K562 (cell line): Measurements from ENCODE around the gene DGCR2. TPM values are rescaled to one million over a fixed set of nuclear protein-coding genes. Genes with fewer than 3 reads are reported as not detected.

ENCODE experiments used
- ATAC-seq: fragments of 200-7000 bp; cut with Tn5 transposase; 3 replicates; pipeline ENCODE4 v1.9.1; 2020; ENCODE audit warnings: moderate library complexity
- BruUV-seq: library from RNA; stranded (reverse); fragments of 400-500 nt; replicated peaks from 2 replicates; lab custom pipeline; 2021; lab: Mats Ljungman, UMichigan
- CTCF ChIA-PET: fragments of 300-600 bp; formaldehyde crosslinking; extraction: SDS; loops from one replicate; lab custom pipeline; 2021; ENCODE audit warnings: low intra/inter-chr PET ratio; lab: Yijun Ruan, JAX
- POLR2A ChIA-PET: fragments of 300-600, 350-650 bp; sonication (Branson Sonifier 250); formaldehyde crosslinking; extraction: SDS; loops from one replicate; lab custom pipeline; 2021; ENCODE audit warnings: antibody characterized with exemption, inconsistent platforms; lab: Yijun Ruan, JAX
- DNase-seq, 4 experiments: peaks; one replicate each; pipeline versions ENCODE4 v3.0.0 to v3.0.0-alpha.2; 2011 to 2018; ENCODE audit warnings: low spot score in 3 of 4, mixed read lengths in 3 of 4; ENCODE audit errors: extremely low read depth in 1 of 4
- FAIRE-seq: peaks from 2 replicates; lab custom pipeline; 2011; peaks lifted over from hg19 to GRCh38; lab: Jason Lieb, UNC
- H2AFZ ChIP-seq: 2 replicates; pipeline ENCODE4 v1.6.0; 2011; ENCODE audit warnings: low read depth, low read length, control low read depth, inconsistent platforms
- H3K27ac ChIP-seq: fragments of 200-600 bp; 3 replicates; pipeline ENCODE4 v1.8.0; 2011; ENCODE audit warnings: low read depth, mild to moderate bottlenecking, control low read depth, inconsistent platforms, low read length, moderate library complexity, mixed read lengths; ENCODE audit errors: extremely low read depth
- H3K27me3 ChIP-seq, 2 experiments: fragments of 300-600 bp in 1 of 2; 2 replicates in 1 of 2; 3 replicates in 1 of 2; pipeline versions ENCODE4 v1.6.0 to v1.8.0; 2011; ENCODE audit warnings: inconsistent platforms in 2 of 2, low read length in 2 of 2, mild to moderate bottlenecking in 1 of 2, mixed read lengths in 1 of 2, moderate library complexity in 1 of 2; ENCODE audit not compliant: control insufficient read depth in 2 of 2, insufficient read depth in 2 of 2
- H3K36me3 ChIP-seq: fragments of 300-600 bp; 3 replicates; pipeline ENCODE4 v1.8.0; 2011; ENCODE audit warnings: mild to moderate bottlenecking, low read length, inconsistent platforms; ENCODE audit not compliant: control insufficient read depth, insufficient read depth
- H3K4me1 ChIP-seq, 2 experiments: fragments of 200-600 bp in 1 of 2; replicated peaks in 1 of 2; 2 replicates in 1 of 2; 3 replicates in 1 of 2; pipeline versions ENCODE4 v1.5.1 to v1.8.0; 2011; ENCODE audit warnings: inconsistent platforms in 2 of 2, low read length in 2 of 2, mild to moderate bottlenecking in 1 of 2, mixed read lengths in 1 of 2, moderate library complexity in 1 of 2; ENCODE audit not compliant: control insufficient read depth in 2 of 2, insufficient read depth in 2 of 2
- H3K4me2 ChIP-seq: 2 replicates; pipeline ENCODE4 v1.6.1; 2011; ENCODE audit warnings: low read length, control low read depth, inconsistent platforms, mixed read lengths; ENCODE audit not compliant: insufficient read depth
- H3K4me3 ChIP-seq: fragments of 200-600 bp; sonication (generic), shearing (Covaris generic); 2 replicates; pipeline ENCODE4 v1.5.1; 2016; ENCODE audit warnings: control low read depth, inconsistent platforms
- H3K79me2 ChIP-seq: fragments of 200-600 bp; 3 replicates; pipeline ENCODE4 v1.8.0; 2011; ENCODE audit warnings: low read length, inconsistent platforms; ENCODE audit not compliant: control insufficient read depth, insufficient read depth
- H3K9ac ChIP-seq, 2 experiments: 2 replicates each; pipeline versions ENCODE4 v1.6.0 to v1.6.1; 2011; ENCODE audit warnings: low read depth in 2 of 2, low read length in 2 of 2, control low read depth in 1 of 2, inconsistent platforms in 1 of 2, mild to moderate bottlenecking in 1 of 2, mixed read lengths in 1 of 2; ENCODE audit not compliant: insufficient read depth in 1 of 2
- H3K9me1 ChIP-seq: one replicate; pipeline ENCODE4 v1.6.0; 2011; ENCODE audit warnings: inconsistent platforms, mild to moderate bottlenecking, low read length, moderate library complexity; ENCODE audit not compliant: control insufficient read depth, insufficient read depth
- H3K9me3 ChIP-seq: replicated peaks from 2 replicates; pipeline ENCODE4 v1.5.1; 2011; ENCODE audit warnings: low read depth, low read length, inconsistent platforms; ENCODE audit not compliant: control insufficient read depth, insufficient read depth
- H4K20me1 ChIP-seq: replicated peaks from 2 replicates; pipeline ENCODE4 v1.6.1; 2011; ENCODE audit warnings: low read length, inconsistent platforms, mixed read lengths; ENCODE audit not compliant: control insufficient read depth, insufficient read depth
- IRF2 ChIP-seq: sonication (generic); formaldehyde crosslinking; IDR thresholded peaks from 2 replicates; pipeline ENCODE4 v1.8.1; 2022; ENCODE audit warnings: mild to moderate bottlenecking, missing genetic modification reagents
- MCM2 ChIP-seq: fragments of 450-650 bp; IDR thresholded peaks from 2 replicates; pipeline ENCODE4 v1.6.1; 2017; ENCODE audit warnings: low read depth, mild to moderate bottlenecking
- WGBS: fragments of 100-300 bp; shearing (Covaris generic); methylation state at CpG from one replicate; pipeline ENCODE4 v1.1.6; 2016; ENCODE audit warnings: low coverage, mixed read lengths; ENCODE audit not compliant: insufficient coverage; ENCODE audit errors: missing lambda C conversion rate; 5-methylcytosine and 5-hydroxymethylcytosine counted together
- in situ Hi-C: fragments of 300-500 bp; cut with MboI; formaldehyde crosslinking; loops from 4 replicates; pipeline ENCODE4 v1.15.0; 2018; ENCODE audit warnings: inconsistent platforms, mixed read lengths
- intact Hi-C: fragments of 100-400 bp; cut with micrococcal nuclease; formaldehyde crosslinking; loops from 2 replicates; pipeline ENCODE4 v1.14.2; 2022
- polyA plus RNA-seq, 8 experiments: library from polyadenylated mRNA; depleted of rRNA in 4 of 8; stranded (reverse) in 5 of 8; unstranded in 3 of 8; fragments of >200 nt; fragmentation: Nextera tagmentation in 2 of 8; fragmentation: Illumina TruSeq in 1 of 8; extraction: Ambion mirVana in 2 of 8; extraction: Trizol in 1 of 8; gene quantifications; 2 replicates each; pipeline versions ENCODE4 v1.2.1 to v1.2.3, GENCODE V29; 2011 to 2014; ENCODE audit warnings: inconsistent platforms in 1 of 8, missing spikeins in 1 of 8
- total RNA-seq, 7 experiments: library from RNA; depleted of rRNA in 6 of 7; stranded (reverse); fragments of >200 nt in 6 of 7; fragmentation: Illumina TruSeq in 2 of 7; extraction: Trizol in 2 of 7; gene quantifications; 2 replicates each; pipeline versions ENCODE4 v1.2.1 to v1.2.3, GENCODE V29; 2011 to 2021; ENCODE audit warnings: low replicate concordance in 1 of 7
- TF ChIP-seq, protein P1 (sequence below): sonication (generic); formaldehyde crosslinking; IDR thresholded peaks from 2 replicates; pipeline ENCODE4 v1.8.1; 2022; ENCODE audit warnings: missing genetic modification reagents
- TF ChIP-seq, protein P2 (sequence below): fragments of 450-650 bp; formaldehyde crosslinking; IDR thresholded peaks from 2 replicates; pipeline ENCODE4 v1.4.0; 2020; ENCODE audit warnings: mild to moderate bottlenecking, mixed read lengths
- TF ChIP-seq, protein P3 (sequence below), 2 experiments: fragments of 450-650 bp in 1 of 2; sonication (generic) in 1 of 2; formaldehyde crosslinking in 1 of 2; IDR thresholded peaks; 2 replicates each; pipeline versions ENCODE4 v1.7.1 to v1.9.0; 2016 to 2022; ENCODE audit warnings: inconsistent platforms in 1 of 2, mild to moderate bottlenecking in 1 of 2, missing genetic modification reagents in 1 of 2

Gene DGCR2
- total and polyA plus RNA-seq, 9 of the 15 experiments (the other 6 are each of a cell fraction or from before 2014, with no cell fraction given) = 0.69 to 101 (median 56.4) TPM

DNA sequence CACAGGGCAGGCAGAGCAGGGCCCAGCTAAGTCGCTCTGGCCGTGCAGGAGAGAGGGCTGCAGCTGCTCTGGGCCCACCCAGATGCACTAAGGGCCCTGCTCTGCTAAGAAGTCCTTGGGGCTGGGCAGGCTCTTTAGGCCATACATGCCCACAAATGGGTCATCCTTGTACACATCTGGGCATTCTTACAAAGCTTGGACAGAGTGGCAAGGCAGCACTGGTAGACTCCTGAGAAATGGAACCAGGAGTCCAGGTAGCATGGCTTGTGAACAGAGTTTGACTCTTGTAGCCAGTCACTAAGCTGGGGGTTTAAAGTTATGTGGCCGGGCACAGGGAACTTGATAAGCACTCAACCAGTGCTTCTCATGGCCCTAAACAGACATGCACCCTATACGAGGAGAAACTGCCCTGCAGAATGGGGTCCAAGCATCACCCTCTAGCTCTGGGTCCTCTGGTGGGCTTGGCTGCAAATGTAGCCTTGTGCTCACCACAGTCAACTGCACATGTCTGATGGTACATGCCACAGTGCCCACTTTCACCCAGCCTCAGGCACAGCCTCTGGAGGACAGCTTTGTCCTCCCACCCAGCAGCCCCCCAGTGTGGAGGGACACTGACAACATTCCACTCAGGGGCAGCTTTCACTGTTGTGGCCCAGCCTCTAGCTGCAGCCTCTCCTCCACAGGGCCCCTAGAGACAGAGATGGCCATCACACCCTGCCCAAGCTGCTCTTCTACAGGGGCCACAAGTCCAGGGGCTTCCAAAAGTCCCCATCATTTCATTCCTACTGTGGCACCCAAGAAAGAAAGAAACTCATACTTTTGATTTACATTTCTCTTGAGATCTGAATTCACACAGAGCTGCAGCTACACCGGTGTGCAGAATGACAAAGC, 75.2 kb downstream of the DGCR2 start (continued):
- TF ChIP-seq IRF2 (CRISPR knock-in tag) = peak; percentile 92; the same call in 1 of the 2 replicates

DNA sequence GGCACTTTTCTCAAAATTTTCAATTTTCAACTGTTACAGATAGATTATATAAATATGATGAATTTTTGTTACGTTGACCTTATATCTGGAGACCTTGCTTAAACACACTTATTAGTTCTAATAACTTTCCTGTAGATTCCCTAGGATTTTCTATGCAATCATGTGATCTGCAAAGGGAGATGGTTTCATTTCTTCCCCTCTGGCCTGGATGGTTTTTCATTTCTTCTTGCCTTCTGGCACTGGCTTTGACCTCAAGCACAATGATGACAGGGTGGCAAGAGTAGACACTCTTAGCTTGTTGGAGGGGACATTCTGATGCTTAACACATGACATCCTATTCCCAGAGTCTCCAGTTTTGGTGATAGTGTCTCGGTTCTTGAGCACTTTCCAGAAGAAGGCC, 75.9 kb downstream of the DGCR2 start:
- BruUV-seq = no TSS peak
- no peaks in the 10 kb centered on the region for H3K9me3 ChIP-seq
- no peak overlapping the region for H2AFZ ChIP-seq
- DNase-seq (no peak), ATAC-seq (no peak), FAIRE-seq (no peak)
- H3K27me3 ChIP-seq = no peaks in the 10 kb centered on the region
- ChIA-PET CTCF (no interaction called here), POLR2A (interaction anchor here (0.7 to 4.3 kb wide), 4 partner anchors 8 to 47 kb away, joined by 3 to 37 read pairs (median 16); no protein-coding TSS in a partner anchor)
- no peak overlapping the region for H3K27ac ChIP-seq
- H3K4me3 ChIP-seq = no peak overlapping the region
- H4K20me1 ChIP-seq = peaks cover 19% of the 10 kb centered on the region; the same call in 1 of the 2 replicates
- 86% methylated on average over 2 of the region's 2 CpGs for WGBS
- H3K4me1 ChIP-seq = peaks cover 0 to 5% of the 10 kb centered on the region in 2 experiments; a peak in 2 of 5 replicates
- in situ Hi-C loops (no loop called here), intact Hi-C loops (no loop called here)
- no peaks in the 10 kb centered on the region for H3K79me2 ChIP-seq
- no peak overlapping the region for H3K4me2 ChIP-seq
- no peak overlapping the region for H3K9ac ChIP-seq
- H3K36me3 ChIP-seq = peaks cover 93% of the 10 kb centered on the region
- H3K9me1 ChIP-seq = peaks cover 6% of the 10 kb centered on the region
- TF ChIP-seq, protein P1, sequence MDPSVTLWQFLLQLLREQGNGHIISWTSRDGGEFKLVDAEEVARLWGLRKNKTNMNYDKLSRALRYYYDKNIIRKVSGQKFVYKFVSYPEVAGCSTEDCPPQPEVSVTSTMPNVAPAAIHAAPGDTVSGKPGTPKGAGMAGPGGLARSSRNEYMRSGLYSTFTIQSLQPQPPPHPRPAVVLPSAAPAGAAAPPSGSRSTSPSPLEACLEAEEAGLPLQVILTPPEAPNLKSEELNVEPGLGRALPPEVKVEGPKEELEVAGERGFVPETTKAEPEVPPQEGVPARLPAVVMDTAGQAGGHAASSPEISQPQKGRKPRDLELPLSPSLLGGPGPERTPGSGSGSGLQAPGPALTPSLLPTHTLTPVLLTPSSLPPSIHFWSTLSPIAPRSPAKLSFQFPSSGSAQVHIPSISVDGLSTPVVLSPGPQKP (CRISPR knock-in tag) = peak; percentile 71; the same call in 1 of the 2 replicates
- TF ChIP-seq, protein P2, sequence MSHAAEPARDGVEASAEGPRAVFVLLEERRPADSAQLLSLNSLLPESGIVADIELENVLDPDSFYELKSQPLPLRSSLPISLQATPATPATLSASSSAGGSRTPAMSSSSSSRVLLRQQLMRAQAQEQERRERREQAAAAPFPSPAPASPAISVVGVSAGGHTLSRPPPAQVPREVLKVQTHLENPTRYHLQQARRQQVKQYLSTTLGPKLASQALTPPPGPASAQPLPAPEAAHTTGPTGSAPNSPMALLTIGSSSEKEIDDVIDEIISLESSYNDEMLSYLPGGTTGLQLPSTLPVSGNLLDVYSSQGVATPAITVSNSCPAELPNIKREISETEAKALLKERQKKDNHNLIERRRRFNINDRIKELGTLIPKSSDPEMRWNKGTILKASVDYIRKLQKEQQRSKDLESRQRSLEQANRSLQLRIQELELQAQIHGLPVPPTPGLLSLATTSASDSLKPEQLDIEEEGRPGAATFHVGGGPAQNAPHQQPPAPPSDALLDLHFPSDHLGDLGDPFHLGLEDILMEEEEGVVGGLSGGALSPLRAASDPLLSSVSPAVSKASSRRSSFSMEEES (CRISPR knock-in tag) = peak; percentile 66
- TF ChIP-seq, protein P3, sequence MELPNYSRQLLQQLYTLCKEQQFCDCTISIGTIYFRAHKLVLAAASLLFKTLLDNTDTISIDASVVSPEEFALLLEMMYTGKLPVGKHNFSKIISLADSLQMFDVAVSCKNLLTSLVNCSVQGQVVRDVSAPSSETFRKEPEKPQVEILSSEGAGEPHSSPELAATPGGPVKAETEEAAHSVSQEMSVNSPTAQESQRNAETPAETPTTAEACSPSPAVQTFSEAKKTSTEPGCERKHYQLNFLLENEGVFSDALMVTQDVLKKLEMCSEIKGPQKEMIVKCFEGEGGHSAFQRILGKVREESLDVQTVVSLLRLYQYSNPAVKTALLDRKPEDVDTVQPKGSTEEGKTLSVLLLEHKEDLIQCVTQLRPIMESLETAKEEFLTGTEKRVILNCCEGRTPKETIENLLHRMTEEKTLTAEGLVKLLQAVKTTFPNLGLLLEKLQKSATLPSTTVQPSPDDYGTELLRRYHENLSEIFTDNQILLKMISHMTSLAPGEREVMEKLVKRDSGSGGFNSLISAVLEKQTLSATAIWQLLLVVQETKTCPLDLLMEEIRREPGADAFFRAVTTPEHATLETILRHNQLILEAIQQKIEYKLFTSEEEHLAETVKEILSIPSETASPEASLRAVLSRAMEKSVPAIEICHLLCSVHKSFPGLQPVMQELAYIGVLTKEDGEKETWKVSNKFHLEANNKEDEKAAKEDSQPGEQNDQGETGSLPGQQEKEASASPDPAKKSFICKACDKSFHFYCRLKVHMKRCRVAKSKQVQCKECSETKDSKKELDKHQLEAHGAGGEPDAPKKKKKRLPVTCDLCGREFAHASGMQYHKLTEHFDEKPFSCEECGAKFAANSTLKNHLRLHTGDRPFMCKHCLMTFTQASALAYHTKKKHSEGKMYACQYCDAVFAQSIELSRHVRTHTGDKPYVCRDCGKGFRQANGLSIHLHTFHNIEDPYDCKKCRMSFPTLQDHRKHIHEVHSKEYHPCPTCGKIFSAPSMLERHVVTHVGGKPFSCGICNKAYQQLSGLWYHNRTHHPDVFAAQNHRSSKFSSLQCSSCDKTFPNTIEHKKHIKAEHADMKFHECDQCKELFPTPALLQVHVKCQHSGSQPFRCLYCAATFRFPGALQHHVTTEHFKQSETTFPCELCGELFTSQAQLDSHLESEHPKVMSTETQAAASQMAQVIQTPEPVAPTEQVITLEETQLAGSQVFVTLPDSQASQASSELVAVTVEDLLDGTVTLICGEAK (IDR thresholded peaks at IDR 0.05) = no peak
- TF ChIP-seq, protein P3 (CRISPR knock-in tag; IDR thresholded peaks at IDR 0.05) = 0 out of 2 replicates have a peak, but pooled peaks have one; percentile 1
- TF ChIP-seq MCM2 = no peak
